Neural cell (in vitro differentiated cells): ENCODE measurements around the gene GPAM. TPM values are rescaled to one million over a fixed set of nuclear protein-coding genes. Genes with fewer than 3 reads are reported as not detected.

ENCODE experiments used
- H2AFZ ChIP-seq: fragments of 200-600, 300-800 bp; sonication (generic), shearing (Covaris generic); 2 replicates; pipeline ENCODE4 v1.6.0; 2014; ENCODE audit warnings: low read depth, mild to moderate bottlenecking, antibody characterized with exemption, low read length, moderate library complexity
- H3F3A ChIP-seq: fragments of 200-600 bp; shearing (Covaris generic); 2 replicates; pipeline ENCODE4 v1.6.1; 2016; ENCODE audit warnings: mild to moderate bottlenecking, moderate library complexity, mixed read lengths, antibody characterized with exemption, low read length; ENCODE audit not compliant: insufficient read depth, poor library complexity, severe bottlenecking
- H3K27ac ChIP-seq: fragments of 200-600, 300-800 bp; sonication (generic), shearing (Covaris generic); 2 replicates; pipeline ENCODE4 v1.5.1; 2014; ENCODE audit warnings: mild to moderate bottlenecking, low read length, moderate library complexity
- H3K27me3 ChIP-seq: fragments of 300-800, 200-600 bp; sonication (generic), shearing (Covaris generic); 2 replicates; pipeline ENCODE4 v1.6.0; 2014; ENCODE audit warnings: mild to moderate bottlenecking, low read depth, low read length, moderate library complexity; ENCODE audit not compliant: insufficient read depth
- H3K36me3 ChIP-seq: fragments of 300-800, 200-600 bp; sonication (generic), shearing (Covaris generic); 2 replicates; pipeline ENCODE4 v1.5.1; 2014; ENCODE audit warnings: mild to moderate bottlenecking, antibody characterized with exemption, low read length, moderate library complexity; ENCODE audit not compliant: insufficient read depth
- H3K4me2 ChIP-seq: fragments of 300-800, 200-600 bp; sonication (generic), shearing (Covaris generic); 2 replicates; pipeline ENCODE4 v1.6.0; 2014; ENCODE audit warnings: mild to moderate bottlenecking, low read length
- H3K4me3 ChIP-seq: fragments of 300-800, 200-600 bp; sonication (generic), shearing (Covaris generic); 2 replicates; pipeline ENCODE4 v1.5.1; 2014; ENCODE audit warnings: mild to moderate bottlenecking, low read length, moderate library complexity
- H3K79me2 ChIP-seq: fragments of 200-600 bp; shearing (Covaris generic); replicated peaks from 2 replicates; pipeline ENCODE4 v1.6.0; 2014; ENCODE audit warnings: mild to moderate bottlenecking, low read length, moderate library complexity; ENCODE audit not compliant: insufficient read depth
- H3K9ac ChIP-seq: fragments of 300-800, 200-600 bp; sonication (generic), shearing (Covaris generic); 2 replicates; pipeline ENCODE4 v1.6.1; 2016; ENCODE audit warnings: mild to moderate bottlenecking, low read length, mixed read lengths
- H3K9me2 ChIP-seq: fragments of 200-600 bp; shearing (Covaris generic); 2 replicates; pipeline ENCODE4 v1.6.1; 2016; ENCODE audit warnings: mild to moderate bottlenecking, low read length, mixed read lengths; ENCODE audit not compliant: insufficient read depth
- H3K9me3 ChIP-seq: fragments of 200-600, 300-800 bp; sonication (generic), shearing (Covaris generic); 2 replicates; pipeline ENCODE4 v1.6.1; 2016; ENCODE audit warnings: mild to moderate bottlenecking, mixed run types, low read length, moderate library complexity, mixed read lengths
- H4K20me1 ChIP-seq: fragments of 200-600 bp; shearing (Covaris generic); 2 replicates; pipeline ENCODE4 v1.6.1; 2016; ENCODE audit warnings: mild to moderate bottlenecking, mixed run types; ENCODE audit not compliant: insufficient read depth
- EP300 ChIP-seq: fragments of 450-650 bp; conservative IDR thresholded peaks from 2 replicates; pipeline ENCODE4 v1.6.1; 2014; ENCODE audit warnings: antibody characterized with exemption, mild to moderate bottlenecking, moderate library complexity; ENCODE audit not compliant: poor library complexity, severe bottlenecking
- EZH2 ChIP-seq: fragments of 200-600, 300-800 bp; shearing (Covaris generic), sonication (generic); IDR thresholded peaks from 2 replicates; pipeline ENCODE4 v1.6.1; 2014; ENCODE audit warnings: antibody characterized with exemption, low read length, borderline replicate concordance, mild to moderate bottlenecking; ENCODE audit not compliant: insufficient read depth, poor library complexity, severe bottlenecking
- MXI1 ChIP-seq: fragments of 450-650 bp; conservative IDR thresholded peaks from 2 replicates; pipeline ENCODE4 v1.6.1; 2014; ENCODE audit warnings: antibody characterized with exemption, mild to moderate bottlenecking; ENCODE audit not compliant: poor library complexity, severe bottlenecking
- POLR2AphosphoS5 ChIP-seq: IDR thresholded peaks from 2 replicates; pipeline ENCODE4 v1.6.1; 2012
- RAD21 ChIP-seq: fragments of 450-650 bp; conservative IDR thresholded peaks from 2 replicates; pipeline ENCODE4 v1.6.1; 2014; ENCODE audit warnings: antibody characterized with exemption, mild to moderate bottlenecking, moderate library complexity
- SMC3 ChIP-seq: fragments of 450-650 bp; conservative IDR thresholded peaks from 2 replicates; pipeline ENCODE4 v1.6.1; 2014; ENCODE audit warnings: antibody characterized with exemption, mild to moderate bottlenecking, moderate library complexity; ENCODE audit not compliant: poor library complexity
- TAF1 ChIP-seq: IDR thresholded peaks from 2 replicates; pipeline ENCODE4 v1.6.1; 2012; ENCODE audit warnings: low read depth
- polyA plus RNA-seq: library from polyadenylated mRNA; depleted of rRNA; stranded (reverse); fragments of >200 nt; gene quantifications from 2 replicates; pipeline ENCODE4 v1.2.3, GENCODE V29; 2014
- TF ChIP-seq, protein P1 (sequence below): IDR thresholded peaks from 2 replicates; pipeline ENCODE4 v1.6.1; 2012; ENCODE audit warnings: borderline replicate concordance
- TF ChIP-seq, protein P2 (sequence below): fragments of 450-650 bp; IDR thresholded peaks from 2 replicates; pipeline ENCODE4 v1.5.1; 2014; ENCODE audit warnings: antibody characterized with exemption, mild to moderate bottlenecking, moderate library complexity; ENCODE audit not compliant: poor library complexity, severe bottlenecking

Gene GPAM
- polyA plus RNA-seq, 1 donor from 2014 or later: 17.3 TPM

DNA sequence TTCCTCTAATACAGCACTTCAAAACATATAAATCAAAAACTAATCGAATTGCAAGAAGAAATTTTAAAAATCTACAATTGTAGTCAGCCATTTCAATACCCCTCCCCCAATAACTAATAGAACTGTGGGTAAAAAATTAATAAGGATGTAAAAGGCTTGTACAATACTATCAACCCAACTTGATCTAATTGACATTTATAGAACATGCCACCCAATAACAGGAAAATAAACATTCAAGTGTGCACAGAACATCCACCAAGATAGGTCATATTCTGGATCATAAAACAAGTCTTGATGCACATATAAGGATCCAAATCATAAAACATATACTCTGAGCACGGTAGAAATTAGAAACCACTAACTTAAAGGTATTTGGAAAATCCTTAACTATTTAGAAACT is 4.0 kb upstream of the GPAM start:
- Histone ChIP-seq H3K27me3 (no peaks in the 10 kb centered on the region), H3K9ac (no peak overlapping the region), H3K79me2 (no peaks in the 10 kb centered on the region), H3K9me3 (no peaks in the 10 kb centered on the region), H4K20me1 (no peaks in the 10 kb centered on the region), H3K4me3 (no peak overlapping the region), H3K27ac (no peak overlapping the region), H2AFZ (no peak overlapping the region), H3K9me2 (no peaks in the 10 kb centered on the region), H3F3A (no peaks in the 10 kb centered on the region), H3K36me3 (no peaks in the 10 kb centered on the region), H3K4me2 (no peak overlapping the region)
- TF ChIP-seq, protein P1, sequence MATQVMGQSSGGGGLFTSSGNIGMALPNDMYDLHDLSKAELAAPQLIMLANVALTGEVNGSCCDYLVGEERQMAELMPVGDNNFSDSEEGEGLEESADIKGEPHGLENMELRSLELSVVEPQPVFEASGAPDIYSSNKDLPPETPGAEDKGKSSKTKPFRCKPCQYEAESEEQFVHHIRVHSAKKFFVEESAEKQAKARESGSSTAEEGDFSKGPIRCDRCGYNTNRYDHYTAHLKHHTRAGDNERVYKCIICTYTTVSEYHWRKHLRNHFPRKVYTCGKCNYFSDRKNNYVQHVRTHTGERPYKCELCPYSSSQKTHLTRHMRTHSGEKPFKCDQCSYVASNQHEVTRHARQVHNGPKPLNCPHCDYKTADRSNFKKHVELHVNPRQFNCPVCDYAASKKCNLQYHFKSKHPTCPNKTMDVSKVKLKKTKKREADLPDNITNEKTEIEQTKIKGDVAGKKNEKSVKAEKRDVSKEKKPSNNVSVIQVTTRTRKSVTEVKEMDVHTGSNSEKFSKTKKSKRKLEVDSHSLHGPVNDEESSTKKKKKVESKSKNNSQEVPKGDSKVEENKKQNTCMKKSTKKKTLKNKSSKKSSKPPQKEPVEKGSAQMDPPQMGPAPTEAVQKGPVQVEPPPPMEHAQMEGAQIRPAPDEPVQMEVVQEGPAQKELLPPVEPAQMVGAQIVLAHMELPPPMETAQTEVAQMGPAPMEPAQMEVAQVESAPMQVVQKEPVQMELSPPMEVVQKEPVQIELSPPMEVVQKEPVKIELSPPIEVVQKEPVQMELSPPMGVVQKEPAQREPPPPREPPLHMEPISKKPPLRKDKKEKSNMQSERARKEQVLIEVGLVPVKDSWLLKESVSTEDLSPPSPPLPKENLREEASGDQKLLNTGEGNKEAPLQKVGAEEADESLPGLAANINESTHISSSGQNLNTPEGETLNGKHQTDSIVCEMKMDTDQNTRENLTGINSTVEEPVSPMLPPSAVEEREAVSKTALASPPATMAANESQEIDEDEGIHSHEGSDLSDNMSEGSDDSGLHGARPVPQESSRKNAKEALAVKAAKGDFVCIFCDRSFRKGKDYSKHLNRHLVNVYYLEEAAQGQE: no peak
- TF ChIP-seq SMC3: no peak
- no peak for TF ChIP-seq TAF1
- no peak for TF ChIP-seq POLR2AphosphoS5
- TF ChIP-seq, protein P2, sequence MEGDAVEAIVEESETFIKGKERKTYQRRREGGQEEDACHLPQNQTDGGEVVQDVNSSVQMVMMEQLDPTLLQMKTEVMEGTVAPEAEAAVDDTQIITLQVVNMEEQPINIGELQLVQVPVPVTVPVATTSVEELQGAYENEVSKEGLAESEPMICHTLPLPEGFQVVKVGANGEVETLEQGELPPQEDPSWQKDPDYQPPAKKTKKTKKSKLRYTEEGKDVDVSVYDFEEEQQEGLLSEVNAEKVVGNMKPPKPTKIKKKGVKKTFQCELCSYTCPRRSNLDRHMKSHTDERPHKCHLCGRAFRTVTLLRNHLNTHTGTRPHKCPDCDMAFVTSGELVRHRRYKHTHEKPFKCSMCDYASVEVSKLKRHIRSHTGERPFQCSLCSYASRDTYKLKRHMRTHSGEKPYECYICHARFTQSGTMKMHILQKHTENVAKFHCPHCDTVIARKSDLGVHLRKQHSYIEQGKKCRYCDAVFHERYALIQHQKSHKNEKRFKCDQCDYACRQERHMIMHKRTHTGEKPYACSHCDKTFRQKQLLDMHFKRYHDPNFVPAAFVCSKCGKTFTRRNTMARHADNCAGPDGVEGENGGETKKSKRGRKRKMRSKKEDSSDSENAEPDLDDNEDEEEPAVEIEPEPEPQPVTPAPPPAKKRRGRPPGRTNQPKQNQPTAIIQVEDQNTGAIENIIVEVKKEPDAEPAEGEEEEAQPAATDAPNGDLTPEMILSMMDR: no peak
- no peak for TF ChIP-seq EZH2
- TF ChIP-seq MXI1: no peak
- no peak for TF ChIP-seq EP300
- TF ChIP-seq RAD21: no peak

DNA sequence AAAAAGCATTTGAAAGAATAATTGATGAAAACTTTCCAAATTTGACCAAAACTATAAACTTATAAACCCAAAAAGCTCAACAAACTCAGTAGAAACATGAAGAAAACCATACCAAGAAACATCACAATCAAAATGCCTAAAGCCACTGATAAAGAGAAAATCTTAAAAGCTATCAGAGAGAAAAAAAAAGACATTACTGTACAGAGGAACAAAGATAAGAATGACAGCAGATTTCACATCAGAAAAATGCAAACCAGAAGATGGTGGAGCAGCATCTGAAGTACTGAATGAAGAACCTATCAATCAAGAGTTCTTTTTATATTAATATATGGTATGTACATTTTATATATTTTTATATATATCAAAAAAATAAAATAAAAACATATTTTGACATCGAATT is 2.4 kb upstream of the GPAM start:
- TF ChIP-seq, protein P1: no peak
- no peak for TF ChIP-seq EP300
- no peak for TF ChIP-seq RAD21
- no peak for TF ChIP-seq TAF1
- no peak for TF ChIP-seq POLR2AphosphoS5
- TF ChIP-seq, protein P2: no peak
- no peak for TF ChIP-seq SMC3
- no peak for TF ChIP-seq EZH2

More for the DNA sequence above, 2.4 kb upstream of the GPAM start:
- H4K20me1 ChIP-seq: no peaks in the 10 kb centered on the region
- no peak overlapping the region for H3K9ac ChIP-seq
- H3K27me3 ChIP-seq: no peaks in the 10 kb centered on the region
- H3F3A ChIP-seq: no peaks in the 10 kb centered on the region
- no peak overlapping the region for H3K27ac ChIP-seq
- H3K4me2 ChIP-seq: no peak overlapping the region
- no peaks in the 10 kb centered on the region for H3K36me3 ChIP-seq
- no peaks in the 10 kb centered on the region for H3K9me2 ChIP-seq
- H2AFZ ChIP-seq: no peak overlapping the region
- H3K79me2 ChIP-seq: no peaks in the 10 kb centered on the region
- no peaks in the 10 kb centered on the region for H3K9me3 ChIP-seq
- H3K4me3 ChIP-seq: no peak overlapping the region
